Tibial artery (tissue), 4 donors: ENCODE data around the gene FCHO2.
"Not testable (repeated sequence)": the region's sequence is repeated elsewhere in the genome, so short reads cannot be mapped to it uniquely, and the experiment has no call there.

Source experiments
- DNase-seq, 2 donors: peaks; one replicate each; pipeline ENCODE4 v3.0.0-alpha.2; 2019
- H3K27ac ChIP-seq, 2 donors: fragments of 200-600 bp; sonication (generic) in 1 of 2; 1 replicate in 1 of 2; 2 replicates in 1 of 2; pipeline ENCODE4 v1.5.1; 2018 to 2019; ENCODE audit warnings: mild to moderate bottlenecking in 1 of 2
- H3K27me3 ChIP-seq, 2 donors: fragments of 200-600 bp; sonication (generic) in 1 of 2; one replicate each; pipeline versions ENCODE4 v1.5.1 to v1.6.0; 2016 to 2019
- H3K36me3 ChIP-seq, 3 donors: fragments of 200-600 bp; sonication (generic) in 2 of 3; one replicate each; pipeline ENCODE4 v1.5.1; 2016 to 2019; ENCODE audit warnings: mild to moderate bottlenecking in 2 of 3
- H3K4me1 ChIP-seq, 4 donors: fragments of 200-600 bp; sonication (generic) in 2 of 4; 1 replicate in 3 of 4; 2 replicates in 1 of 4; pipeline ENCODE4 v1.5.1; 2016 to 2019
- H3K4me3 ChIP-seq, 2 donors: fragments of 200-600 bp; sonication (generic) in 1 of 2; 1 replicate in 1 of 2; 2 replicates in 1 of 2; pipeline ENCODE4 v1.5.1; 2018 to 2019; ENCODE audit warnings: mild to moderate bottlenecking in 2 of 2
- H3K9me3 ChIP-seq, 3 donors: fragments of 200-600 bp; sonication (generic) in 1 of 3; one replicate each; pipeline ENCODE4 v1.5.1; 2016 to 2019
- intact Hi-C: fragments of 100-400 bp; cut with DNase I; formaldehyde crosslinking; loops from one replicate; pipeline ENCODE4 v1.15.0; 2023; ENCODE audit warnings: low total_unique reads
- TF ChIP-seq, protein P1 (sequence below), 2 experiments: fragments of 200-600 bp in 1 of 2; fragments of 450-650 bp in 1 of 2; IDR thresholded peaks; one replicate each; pipeline ENCODE4 v1.5.1; 2017 to 2019; ENCODE audit warnings: antibody characterized with exemption in 2 of 2, mild to moderate bottlenecking in 1 of 2, moderate library complexity in 1 of 2

Gene FCHO2

DNA sequence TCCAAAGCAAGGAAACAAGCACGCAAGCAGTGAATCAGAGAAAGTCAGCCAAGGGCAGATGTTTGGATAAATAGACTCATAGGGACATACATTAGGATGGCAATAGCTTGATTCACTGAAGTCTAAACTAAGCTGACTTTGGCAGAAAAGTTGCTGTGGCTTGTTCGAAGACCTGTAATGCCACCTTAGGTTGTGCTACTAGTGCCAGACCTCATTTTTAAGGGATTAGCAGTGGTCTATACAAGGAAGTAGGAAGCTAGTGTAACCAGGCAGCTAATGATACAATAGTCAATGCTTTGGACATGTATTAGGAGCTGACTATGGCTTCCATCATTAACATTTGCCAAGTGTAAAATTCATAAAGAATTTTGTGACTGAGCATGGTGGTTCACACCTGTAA is 63.1 kb downstream of the FCHO2 start:
- intact Hi-C loops, result no loop called here
- no peak for DNase-seq
- H3K27me3 ChIP-seq, result no peaks in the 10 kb centered on the region
- no peak overlapping the region for H3K27ac ChIP-seq
- no peaks in the 10 kb centered on the region for H3K9me3 ChIP-seq
- H3K36me3 ChIP-seq, result peaks cover 9 to 27% (median 22%) of the 10 kb centered on the region in 3 donors
- peaks cover 0 to 16% (median 6%) of the 10 kb centered on the region in 4 donors for H3K4me1 ChIP-seq
- TF ChIP-seq, protein P1, sequence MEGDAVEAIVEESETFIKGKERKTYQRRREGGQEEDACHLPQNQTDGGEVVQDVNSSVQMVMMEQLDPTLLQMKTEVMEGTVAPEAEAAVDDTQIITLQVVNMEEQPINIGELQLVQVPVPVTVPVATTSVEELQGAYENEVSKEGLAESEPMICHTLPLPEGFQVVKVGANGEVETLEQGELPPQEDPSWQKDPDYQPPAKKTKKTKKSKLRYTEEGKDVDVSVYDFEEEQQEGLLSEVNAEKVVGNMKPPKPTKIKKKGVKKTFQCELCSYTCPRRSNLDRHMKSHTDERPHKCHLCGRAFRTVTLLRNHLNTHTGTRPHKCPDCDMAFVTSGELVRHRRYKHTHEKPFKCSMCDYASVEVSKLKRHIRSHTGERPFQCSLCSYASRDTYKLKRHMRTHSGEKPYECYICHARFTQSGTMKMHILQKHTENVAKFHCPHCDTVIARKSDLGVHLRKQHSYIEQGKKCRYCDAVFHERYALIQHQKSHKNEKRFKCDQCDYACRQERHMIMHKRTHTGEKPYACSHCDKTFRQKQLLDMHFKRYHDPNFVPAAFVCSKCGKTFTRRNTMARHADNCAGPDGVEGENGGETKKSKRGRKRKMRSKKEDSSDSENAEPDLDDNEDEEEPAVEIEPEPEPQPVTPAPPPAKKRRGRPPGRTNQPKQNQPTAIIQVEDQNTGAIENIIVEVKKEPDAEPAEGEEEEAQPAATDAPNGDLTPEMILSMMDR (IDR thresholded peaks at IDR 0.05), result no peak
- no peak overlapping the region for H3K4me3 ChIP-seq

DNA sequence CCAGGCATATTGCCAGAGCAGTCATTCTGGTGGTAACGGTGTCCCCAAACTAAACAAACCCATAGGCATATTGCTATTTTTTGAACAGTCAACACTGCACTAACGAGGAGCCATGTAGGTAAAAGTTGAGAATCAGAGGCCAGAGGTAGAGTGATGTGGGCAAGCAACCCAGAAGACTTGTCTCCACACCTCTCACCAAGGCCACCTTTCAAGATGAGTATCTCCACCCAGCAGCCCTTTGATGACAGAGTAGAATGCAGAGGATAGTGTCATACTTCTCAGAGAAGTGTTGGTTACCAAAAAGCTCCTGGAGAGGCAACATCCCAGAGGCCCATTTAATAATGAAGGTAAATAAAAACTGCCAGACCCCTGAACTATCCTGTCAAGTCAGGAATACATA is 63.9 kb downstream of the FCHO2 start:
- intact Hi-C loops, result no loop called here
- peaks cover 0 to 16% (median 6%) of the 10 kb centered on the region in 4 donors for H3K4me1 ChIP-seq
- TF ChIP-seq, protein P1 (IDR thresholded peaks at IDR 0.05), result no peak
- no peaks in the 10 kb centered on the region for H3K9me3 ChIP-seq
- H3K4me3 ChIP-seq, result no peak overlapping the region
- no peaks in the 10 kb centered on the region for H3K27me3 ChIP-seq
- H3K27ac ChIP-seq, result no peak overlapping the region
- DNase-seq, result no peak
- H3K36me3 ChIP-seq, result peaks cover 9 to 27% (median 22%) of the 10 kb centered on the region in 3 donors

DNA sequence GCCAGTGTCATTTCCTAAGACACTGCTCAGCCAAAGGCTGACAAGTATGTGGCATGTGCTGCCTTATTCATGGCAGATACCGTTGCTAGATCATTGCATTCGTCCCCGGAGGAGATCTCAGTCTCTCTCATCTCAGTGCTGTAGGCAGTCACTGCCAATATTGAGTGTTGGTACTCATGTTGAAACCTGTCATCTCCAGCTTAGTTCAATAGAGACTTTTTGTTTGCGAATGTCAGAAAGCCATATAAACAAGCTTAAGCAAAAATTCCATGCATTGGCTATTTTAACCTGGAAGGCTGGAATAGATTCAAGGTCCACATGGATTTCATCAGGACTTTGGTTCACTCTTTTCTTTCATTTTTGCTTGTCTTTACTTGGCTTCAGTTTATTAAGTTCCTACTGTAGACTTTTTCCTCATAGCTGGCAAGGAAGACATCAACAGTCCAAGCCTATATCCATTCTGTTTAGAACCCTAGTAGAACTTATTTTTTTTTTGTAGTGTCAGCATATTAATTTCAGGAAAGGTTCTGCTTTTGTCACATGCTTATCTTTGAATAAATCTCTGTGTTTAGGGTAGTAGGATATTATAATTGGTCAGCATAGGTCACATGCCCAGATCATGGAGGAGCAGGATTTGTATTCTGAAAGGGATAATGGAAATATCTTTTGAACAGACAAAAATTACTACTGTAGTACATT is 66.8 kb downstream of the FCHO2 start:
- no peaks in the 10 kb centered on the region for H3K27me3 ChIP-seq
- H3K9me3 ChIP-seq, result no peaks in the 10 kb centered on the region
- peaks cover 28 to 44% (median 32%) of the 10 kb centered on the region in 3 donors for H3K36me3 ChIP-seq
- peak overlapping the region in 1 of 2 donors; percentile 8 for H3K27ac ChIP-seq
- DNase-seq, result no peak
- intact Hi-C loops, result no loop called here
- no peak overlapping the region for H3K4me3 ChIP-seq
- TF ChIP-seq, protein P1 (IDR thresholded peaks at IDR 0.05), result no peak
- H3K4me1 ChIP-seq, result peaks cover 0 to 16% (median 6%) of the 10 kb centered on the region in 4 donors

DNA sequence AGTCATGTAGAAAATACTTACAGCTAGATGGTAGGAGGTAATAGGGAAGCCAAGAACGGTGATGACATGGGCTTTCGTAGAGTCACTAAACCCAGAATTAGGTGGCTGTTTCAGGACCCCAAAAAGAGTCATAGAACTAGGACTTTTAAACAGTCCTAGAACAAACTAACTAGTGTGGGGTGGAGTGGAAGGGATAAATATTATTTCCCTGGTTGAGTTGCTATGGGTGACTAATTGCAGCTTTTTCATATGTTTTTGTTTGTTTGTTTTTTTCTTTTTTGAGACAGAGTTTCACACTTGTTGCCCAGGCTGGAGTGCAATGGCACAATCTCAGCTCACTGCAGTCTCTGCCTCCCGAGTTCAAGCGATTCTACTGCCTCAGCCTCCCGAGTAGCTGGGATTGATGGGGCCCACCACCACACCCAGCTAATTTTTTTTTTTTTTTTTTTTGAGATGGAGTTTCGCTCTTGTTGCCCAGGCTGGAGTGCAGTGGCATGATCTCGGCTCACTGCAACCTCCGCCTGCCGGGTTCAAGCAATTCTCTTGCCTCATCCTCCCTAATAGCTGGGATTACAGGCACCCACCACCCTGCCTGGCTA is 69.2 kb downstream of the FCHO2 start:
- intact Hi-C loops, H3K27ac ChIP-seq, H3K9me3 ChIP-seq, DNase-seq, H3K4me3 ChIP-seq, H3K27me3 ChIP-seq: not testable (repeated sequence)
- H3K36me3 ChIP-seq, result peaks cover 19 to 38% (median 27%) of the 10 kb centered on the region in 3 donors
- H3K4me1 ChIP-seq, result peaks cover 0 to 16% (median 6%) of the 10 kb centered on the region in 4 donors

DNA sequence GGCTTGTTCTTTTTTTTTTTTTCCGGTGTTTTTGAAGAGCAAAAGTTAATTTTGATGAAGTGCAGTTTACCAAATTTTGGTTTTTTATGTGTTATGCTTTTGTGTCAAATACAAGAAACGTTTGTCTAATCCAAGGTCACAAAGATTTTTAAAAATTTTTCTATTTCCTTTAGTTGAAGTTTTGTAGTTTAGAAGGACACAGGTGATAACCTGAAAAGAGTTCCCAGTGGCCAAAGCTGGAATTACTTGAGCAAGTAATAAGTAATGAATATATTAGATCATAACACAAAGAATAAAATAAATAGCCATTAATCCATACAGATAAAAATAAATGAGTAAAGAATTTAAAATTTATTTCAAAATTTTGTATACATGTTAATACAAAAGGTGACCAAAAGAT is 71.5 kb downstream of the FCHO2 start:
- intact Hi-C loops, result no loop called here
- no peak overlapping the region for H3K4me3 ChIP-seq
- H3K36me3 ChIP-seq, result peaks cover 10 to 27% (median 25%) of the 10 kb centered on the region in 3 donors
- DNase-seq, result no peak
- TF ChIP-seq, protein P1 (IDR thresholded peaks at IDR 0.05), result no peak
- H3K27me3 ChIP-seq, result no peaks in the 10 kb centered on the region
- H3K9me3 ChIP-seq, result no peaks in the 10 kb centered on the region
- no peak overlapping the region for H3K27ac ChIP-seq
- H3K4me1 ChIP-seq, result peaks cover 0 to 14% (median 6%) of the 10 kb centered on the region in 4 donors

DNA sequence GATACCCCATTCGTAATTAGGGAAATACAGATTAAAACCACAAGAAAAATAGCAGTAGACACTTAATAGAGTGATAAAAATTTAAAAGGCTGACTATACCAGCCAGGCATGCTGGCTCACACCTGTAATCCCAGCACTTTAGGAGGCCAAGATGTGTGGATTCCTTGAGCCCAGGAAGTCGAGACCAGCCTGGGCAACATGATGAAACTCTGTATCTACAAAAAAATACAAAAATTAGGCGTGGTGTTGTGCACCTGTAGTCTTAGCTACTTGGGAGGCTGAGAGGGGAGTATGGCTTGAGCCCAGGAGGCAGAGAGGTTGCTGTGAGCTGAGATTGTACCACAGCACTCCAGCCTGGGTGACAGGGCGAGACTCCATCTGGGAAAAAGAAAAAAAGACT is 72.0 kb downstream of the FCHO2 start:
- no peak overlapping the region for H3K4me3 ChIP-seq
- TF ChIP-seq, protein P1 (IDR thresholded peaks at IDR 0.05), result no peak
- no peak overlapping the region for H3K27ac ChIP-seq
- H3K27me3 ChIP-seq, result no peaks in the 10 kb centered on the region
- H3K4me1 ChIP-seq, result peaks cover 0 to 10% (median 2%) of the 10 kb centered on the region in 4 donors
- H3K9me3 ChIP-seq, result no peaks in the 10 kb centered on the region
- intact Hi-C loops, result no loop called here
- DNase-seq, result no peak
- H3K36me3 ChIP-seq, result peaks cover 10 to 27% (median 25%) of the 10 kb centered on the region in 3 donors
